ENCODE measurements around the gene CHST6. TPM values are rescaled to one million over a fixed set of nuclear protein-coding genes. Genes with fewer than 3 reads are reported as not detected.

CHST6 gene
- total and polyA plus RNA-seq, 2 donors (not counting 1 experiment from before 2014, with no cell fraction given), result 0.02 to 0.17 TPM

GRCh38 chr16:75488322-75488721 is 6.9 kb downstream of the CHST6 start:
- TF ChIP-seq EZH2 (IDR thresholded peaks at IDR 0.05; ENCODE audit: low read length, missing control alignments), result no peak
- TF ChIP-seq CTCF (conservative IDR thresholded peaks at IDR 0.05 in 1 of 2, IDR thresholded peaks at IDR 0.05 in 1 of 2; ENCODE audit: low read depth in 1 of 2, low read length in 2 of 2), result no peak

GRCh38 chr16:75486676-75487313 is 8.4 kb downstream of the CHST6 start:
- no peak for TF ChIP-seq CTCF (conservative IDR thresholded peaks at IDR 0.05 in 1 of 2, IDR thresholded peaks at IDR 0.05 in 1 of 2; ENCODE audit: low read depth in 1 of 2, low read length in 2 of 2)
- Histone ChIP-seq H3K9ac (ENCODE audit: insufficient read depth, low read length) (no peak overlapping the region), H3K4me2 (ENCODE audit: extremely low read depth, insufficient read depth, low read length) (no peak overlapping the region), H3K79me2 (ENCODE audit: control insufficient read depth, insufficient read depth, low read length) (no peaks in the 10 kb centered on the region), H3K36me3 (ENCODE audit: control insufficient read depth, insufficient read depth, low read length) (no peaks in the 10 kb centered on the region), H4K20me1 (ENCODE audit: control insufficient read depth, extremely low read depth, insufficient read depth, low read length) (no peaks in the 10 kb centered on the region), H3K9me3 (ENCODE audit: control insufficient read depth, insufficient read depth, low read depth, low read length) (no peaks in the 10 kb centered on the region), H2AFZ (ENCODE audit: low read length) (no peak overlapping the region), H3K27ac (ENCODE audit: insufficient read depth, low read length) (no peak overlapping the region), H3K4me3 (replicated peaks in 1 of 4; ENCODE audit: control extremely low read depth in 1 of 4, insufficient read depth in 1 of 4, low read depth in 3 of 4, low read length in 4 of 4) (no peak overlapping the region), H3K4me1 (ENCODE audit: control insufficient read depth, extremely low read depth, insufficient read depth, low read length) (no peaks in the 10 kb centered on the region), H3K27me3 (ENCODE audit: control insufficient read depth, insufficient read depth, low read length) (peaks cover 4% of the 10 kb centered on the region)
- no peak for DNase-seq (ENCODE audit: low read depth in 2 of 2)

More at GRCh38 chr16:75488322-75488721, 6.9 kb downstream of the CHST6 start:
- Histone ChIP-seq H2AFZ (ENCODE audit: low read length) (no peak overlapping the region), H3K27ac (ENCODE audit: insufficient read depth, low read length) (no peak overlapping the region), H3K4me1 (ENCODE audit: control insufficient read depth, extremely low read depth, insufficient read depth, low read length) (no peaks in the 10 kb centered on the region), H4K20me1 (ENCODE audit: control insufficient read depth, extremely low read depth, insufficient read depth, low read length) (no peaks in the 10 kb centered on the region), H3K9me3 (ENCODE audit: control insufficient read depth, insufficient read depth, low read depth, low read length) (no peaks in the 10 kb centered on the region), H3K27me3 (ENCODE audit: control insufficient read depth, insufficient read depth, low read length) (peaks cover 4% of the 10 kb centered on the region), H3K4me2 (ENCODE audit: extremely low read depth, insufficient read depth, low read length) (no peak overlapping the region), H3K4me3 (replicated peaks in 1 of 4; ENCODE audit: control extremely low read depth in 1 of 4, insufficient read depth in 1 of 4, low read depth in 3 of 4, low read length in 4 of 4) (no peak overlapping the region), H3K79me2 (ENCODE audit: control insufficient read depth, insufficient read depth, low read length) (no peaks in the 10 kb centered on the region), H3K36me3 (ENCODE audit: control insufficient read depth, insufficient read depth, low read length) (no peaks in the 10 kb centered on the region), H3K9ac (ENCODE audit: insufficient read depth, low read length) (no peak overlapping the region)
- no peak for DNase-seq (ENCODE audit: low read depth in 2 of 2)

GRCh38 chr16:75486014-75486675 is 9.1 kb downstream of the CHST6 start:
- DNase-seq (ENCODE audit: low read depth in 2 of 2), result no peak

More at GRCh38 chr16:75486014-75486675, 9.1 kb downstream of the CHST6 start:
- no peaks in the 10 kb centered on the region for H3K79me2 ChIP-seq (ENCODE audit: control insufficient read depth, insufficient read depth, low read length)
- H3K9me3 ChIP-seq (ENCODE audit: control insufficient read depth, insufficient read depth, low read depth, low read length), result no peaks in the 10 kb centered on the region
- no peak overlapping the region for H3K4me2 ChIP-seq (ENCODE audit: extremely low read depth, insufficient read depth, low read length)
- no peak overlapping the region for H3K27ac ChIP-seq (ENCODE audit: insufficient read depth, low read length)
- no peak overlapping the region for H3K9ac ChIP-seq (ENCODE audit: insufficient read depth, low read length)
- H2AFZ ChIP-seq (ENCODE audit: low read length), result no peak overlapping the region
- no peaks in the 10 kb centered on the region for H3K36me3 ChIP-seq (ENCODE audit: control insufficient read depth, insufficient read depth, low read length)
- H3K4me3 ChIP-seq (replicated peaks in 1 of 4; ENCODE audit: control extremely low read depth in 1 of 4, insufficient read depth in 1 of 4, low read depth in 3 of 4, low read length in 4 of 4), result no peak overlapping the region
- H3K4me1 ChIP-seq (ENCODE audit: control insufficient read depth, extremely low read depth, insufficient read depth, low read length), result no peaks in the 10 kb centered on the region
- H4K20me1 ChIP-seq (ENCODE audit: control insufficient read depth, extremely low read depth, insufficient read depth, low read length), result no peaks in the 10 kb centered on the region
- no peak for TF ChIP-seq EZH2 (IDR thresholded peaks at IDR 0.05; ENCODE audit: low read length, missing control alignments)
- TF ChIP-seq CTCF (conservative IDR thresholded peaks at IDR 0.05 in 1 of 2, IDR thresholded peaks at IDR 0.05 in 1 of 2; ENCODE audit: low read depth in 1 of 2, low read length in 2 of 2), result no peak
- H3K27me3 ChIP-seq (ENCODE audit: control insufficient read depth, insufficient read depth, low read length), result peaks cover 4% of the 10 kb centered on the region

Data from fibroblast of lung (primary cell).